Hypothalamus (tissue), 51 donors: ENCODE data around the gene ADCY5.

Experiments used
- DNase-seq, 51 donors: peaks; one replicate each; lab custom pipeline; 2025; lab: John Stamatoyannopoulos, UW

ADCY5 gene

DNA sequence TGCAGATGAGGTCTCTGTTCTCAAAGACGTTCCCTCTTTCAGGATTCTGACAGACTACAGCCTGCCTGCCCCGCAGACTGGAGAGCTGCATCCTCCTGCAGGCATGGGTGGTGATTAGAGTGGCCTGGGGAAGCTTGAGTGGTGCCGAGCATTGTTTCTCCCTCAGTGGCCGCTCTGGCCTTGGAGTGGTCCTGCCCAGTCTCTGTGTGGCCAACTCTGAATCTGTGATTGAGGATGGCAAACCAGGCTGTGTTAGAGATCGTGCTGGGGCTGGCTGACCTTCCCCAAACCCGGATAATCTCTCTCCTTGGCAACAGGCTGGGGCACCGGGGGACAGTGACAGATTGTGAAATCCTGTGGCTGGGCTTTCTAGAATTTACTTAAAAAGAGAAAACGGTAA lies 11.0 kb upstream of the ADCY5 start:
- DNase-seq: peak in 1 of 51 donors; percentile 7

DNA sequence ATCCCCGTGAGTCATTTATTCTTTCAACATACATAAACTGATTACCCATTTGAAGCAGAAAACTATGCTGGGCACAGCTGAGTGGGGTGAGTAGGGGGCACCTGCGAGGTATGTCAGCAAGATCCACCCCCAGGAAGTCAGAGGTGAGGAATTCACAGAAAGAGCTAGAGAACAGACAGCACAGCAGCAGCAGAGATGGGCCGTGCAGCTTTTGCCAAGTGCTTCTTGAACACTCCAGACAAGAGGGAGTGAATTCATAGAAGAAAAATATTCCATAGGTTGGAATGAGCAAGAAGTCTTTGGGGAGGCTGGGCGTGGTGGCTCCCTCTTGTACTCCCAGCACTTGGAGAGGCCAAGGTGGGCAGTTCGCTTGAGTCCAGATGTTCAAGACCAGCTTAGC lies 9.4 kb upstream of the ADCY5 start:
- DNase-seq: no peak

GRCh38 chr3:123457841-123458240 lies 9.0 kb upstream of the ADCY5 start:
- peak in 1 of 51 donors; percentile 15 for DNase-seq

- no peak for DNase-seq
Observed at GRCh38 chr3:123453675-123454074, 4.8 kb upstream of the ADCY5 start.

GRCh38 chr3:123451186-123451585 lies 2.3 kb upstream of the ADCY5 start:
- DNase-seq: no peak

DNA sequence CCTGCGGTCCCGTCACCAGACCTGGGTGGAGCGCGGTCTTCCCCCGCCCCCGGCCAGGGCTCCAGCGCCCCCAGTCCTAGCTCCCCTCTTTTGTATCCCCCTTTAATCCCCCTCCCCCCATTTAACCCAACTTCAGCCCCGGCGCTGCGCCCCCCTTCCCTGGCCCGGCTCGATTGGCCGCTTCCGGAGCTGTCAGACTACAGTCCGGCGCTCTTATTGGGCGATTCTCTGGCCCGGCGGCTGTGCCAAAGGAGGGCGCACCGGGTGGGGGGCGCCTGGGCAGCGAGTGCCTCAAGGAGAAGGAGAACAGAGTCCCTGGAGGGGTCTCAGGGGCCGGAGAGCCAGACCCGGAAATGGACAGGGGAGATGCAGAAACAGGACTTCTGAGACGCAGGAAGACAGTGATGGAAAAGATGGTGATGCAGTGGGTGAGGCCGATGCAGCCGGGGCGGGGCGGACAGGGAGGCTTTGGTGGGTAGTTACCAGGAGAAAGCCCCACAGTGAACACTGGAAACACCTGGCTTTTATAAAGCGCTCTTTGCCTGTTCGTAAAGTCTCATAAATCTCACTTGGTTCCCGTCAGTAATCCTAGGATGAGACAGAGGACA lies 1.2 kb upstream of the ADCY5 start:
- DNase-seq: peak in 40 of 51 donors; percentile 28 to 82 (median 62)

- DNase-seq: peak in 28 of 51 donors; percentile 12 to 82 (median 58)
Observed at GRCh38 chr3:123449102-123449996, 459 bp upstream of the ADCY5 start.

- peak in 5 of 51 donors; percentile 21 to 47 (median 33) for DNase-seq
Observed at GRCh38 chr3:123447749-123448517, 957 bp downstream of the ADCY5 start.

- no peak for DNase-seq
Observed at GRCh38 chr3:123447416-123447748, 1.5 kb downstream of the ADCY5 start.

GRCh38 chr3:123446610-123447109 lies 2.2 kb downstream of the ADCY5 start:
- peak in 2 of 51 donors; percentile 53 to 62 for DNase-seq

- DNase-seq: peak in 2 of 51 donors; percentile 53 to 62
Observed at GRCh38 chr3:123446210-123446609, 2.7 kb downstream of the ADCY5 start.

- DNase-seq: peak in 1 of 51 donors; percentile 52
Observed at GRCh38 chr3:123445702-123446101, 3.2 kb downstream of the ADCY5 start.

DNA sequence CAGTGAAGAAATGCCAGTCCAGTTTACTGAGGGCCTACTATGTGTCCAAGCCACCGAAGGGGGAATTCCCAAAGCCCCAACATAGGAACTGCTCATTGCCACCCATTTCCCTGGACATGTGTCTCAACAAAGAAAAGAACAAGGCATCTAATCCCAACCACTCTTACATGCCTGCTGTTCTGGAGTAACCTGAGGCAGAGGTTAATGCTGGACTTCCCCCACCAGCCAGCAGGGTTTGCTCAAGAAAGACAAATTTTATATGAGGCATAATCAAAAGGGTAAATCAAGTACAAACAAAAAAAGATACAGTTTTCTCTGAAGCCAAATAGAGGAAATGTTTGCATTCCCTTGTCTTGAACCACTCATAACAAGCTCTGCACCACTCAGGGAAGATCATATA lies 4.1 kb downstream of the ADCY5 start:
- DNase-seq: no peak

DNA sequence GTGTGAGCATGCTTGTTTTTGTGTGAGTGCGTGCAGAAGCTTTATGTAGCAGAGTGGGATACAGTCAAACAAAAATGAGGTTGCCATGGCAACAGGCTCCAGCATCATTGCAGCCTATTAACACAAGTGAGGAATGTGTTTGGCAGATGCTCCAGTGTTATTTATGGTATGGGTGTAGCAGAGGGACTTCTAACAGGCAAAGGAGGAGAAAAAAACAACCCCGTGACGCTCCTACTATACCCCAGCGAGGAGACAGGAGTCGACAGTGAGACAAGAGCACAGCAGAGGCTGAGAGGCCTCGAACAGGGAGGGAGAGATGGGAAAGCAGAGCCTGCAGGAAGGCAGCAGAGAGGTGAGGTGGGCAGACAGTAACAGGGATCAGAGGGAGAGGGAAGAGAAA lies 4.9 kb downstream of the ADCY5 start:
- DNase-seq: peak in 14 of 51 donors; percentile 13 to 81 (median 36)

- DNase-seq: peak in 2 of 51 donors; percentile 27 to 58
Observed at GRCh38 chr3:123442908-123443307, 6.0 kb downstream of the ADCY5 start.

- DNase-seq: no peak
Observed at GRCh38 chr3:123442125-123442524, 6.8 kb downstream of the ADCY5 start.

DNA sequence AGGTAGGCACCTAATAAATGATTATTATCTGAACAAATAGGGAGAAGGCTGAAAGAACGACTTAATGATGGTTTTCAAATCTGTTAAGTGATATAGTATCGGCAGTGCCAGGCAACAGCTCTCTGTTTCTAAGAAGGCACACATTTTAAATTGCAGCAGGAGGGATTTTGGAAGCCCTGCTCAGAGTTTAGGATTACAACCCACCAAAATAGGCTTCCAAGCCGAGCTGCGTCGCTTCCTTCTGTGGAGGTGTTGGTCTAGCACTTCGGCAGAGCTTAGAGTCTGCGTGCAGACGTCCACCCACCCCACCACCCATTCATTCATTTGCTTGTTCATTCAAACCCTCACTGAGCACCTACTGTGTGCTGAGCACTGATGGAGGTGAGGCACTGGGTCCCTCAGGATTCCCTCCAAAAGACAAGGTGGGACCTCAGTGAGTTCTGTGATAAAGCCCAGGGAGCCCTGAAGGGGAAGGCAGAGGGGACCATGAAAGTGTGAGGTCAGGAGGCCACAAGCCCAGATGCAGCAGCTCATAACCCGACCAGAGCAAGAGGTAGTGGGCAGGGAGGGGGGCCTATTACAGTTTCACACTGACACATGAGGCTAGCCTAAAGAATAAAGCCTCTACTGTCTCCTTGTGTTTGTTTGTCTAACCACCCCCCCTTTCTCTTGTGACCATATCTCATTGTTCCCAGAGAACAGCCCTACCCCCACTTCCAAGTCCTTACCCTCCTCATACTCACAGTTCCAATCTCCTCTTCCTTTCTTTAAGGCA lies 8.9 kb downstream of the ADCY5 start:
- peak in 27 of 51 donors; percentile 24 to 88 (median 58) for DNase-seq

- DNase-seq: peak in 1 of 51 donors; percentile 23
Observed at GRCh38 chr3:123432832-123433523, 15.9 kb downstream of the ADCY5 start.

- DNase-seq: peak in 4 of 51 donors; percentile 20 to 42 (median 30)
Observed at GRCh38 chr3:123431658-123432324, 17.1 kb downstream of the ADCY5 start.
